Nephron (organoid): ENCODE data around the gene ACYP1.
"Not testable (repeated sequence)": the region's sequence is repeated elsewhere in the genome, so short reads cannot be mapped to it uniquely, and the experiment has no call there.

Experiments
- H3K27ac Mint-ChIP-seq, 3 experiments: 2 replicates each; pipeline ENCODE4 v1.8.0; 2020; ENCODE audit warnings: mixed read lengths in 3 of 3, mild to moderate bottlenecking in 2 of 3, moderate library complexity in 1 of 3
- H3K27me3 Mint-ChIP-seq: 2 replicates; pipeline ENCODE4 v1.8.0; 2021; ENCODE audit warnings: low read depth, mild to moderate bottlenecking, moderate library complexity, mixed read lengths
- H3K36me3 Mint-ChIP-seq: 2 replicates; pipeline ENCODE4 v1.8.0; 2020; ENCODE audit warnings: low read depth, mixed read lengths
- H3K4me1 Mint-ChIP-seq: 2 replicates; pipeline ENCODE4 v1.8.0; 2020; ENCODE audit warnings: mixed read lengths
- H3K4me3 Mint-ChIP-seq, 3 experiments: 2 replicates each; pipeline ENCODE4 v1.8.0; 2020; ENCODE audit warnings: mild to moderate bottlenecking in 3 of 3, mixed read lengths in 3 of 3, moderate library complexity in 2 of 3
- H3K9me3 Mint-ChIP-seq: 2 replicates; pipeline ENCODE4 v1.8.0; 2020; ENCODE audit warnings: mixed read lengths
- TF ChIP-seq, protein P1 (sequence below), 3 experiments: fragments of 200-600 bp; sonication (generic); IDR thresholded peaks; one replicate each; pipeline ENCODE4 v1.5.0; 2021; ENCODE audit warnings: antibody characterized with exemption in 3 of 3; ENCODE audit not compliant: unreplicated experiment in 3 of 3

Gene ACYP1

DNA sequence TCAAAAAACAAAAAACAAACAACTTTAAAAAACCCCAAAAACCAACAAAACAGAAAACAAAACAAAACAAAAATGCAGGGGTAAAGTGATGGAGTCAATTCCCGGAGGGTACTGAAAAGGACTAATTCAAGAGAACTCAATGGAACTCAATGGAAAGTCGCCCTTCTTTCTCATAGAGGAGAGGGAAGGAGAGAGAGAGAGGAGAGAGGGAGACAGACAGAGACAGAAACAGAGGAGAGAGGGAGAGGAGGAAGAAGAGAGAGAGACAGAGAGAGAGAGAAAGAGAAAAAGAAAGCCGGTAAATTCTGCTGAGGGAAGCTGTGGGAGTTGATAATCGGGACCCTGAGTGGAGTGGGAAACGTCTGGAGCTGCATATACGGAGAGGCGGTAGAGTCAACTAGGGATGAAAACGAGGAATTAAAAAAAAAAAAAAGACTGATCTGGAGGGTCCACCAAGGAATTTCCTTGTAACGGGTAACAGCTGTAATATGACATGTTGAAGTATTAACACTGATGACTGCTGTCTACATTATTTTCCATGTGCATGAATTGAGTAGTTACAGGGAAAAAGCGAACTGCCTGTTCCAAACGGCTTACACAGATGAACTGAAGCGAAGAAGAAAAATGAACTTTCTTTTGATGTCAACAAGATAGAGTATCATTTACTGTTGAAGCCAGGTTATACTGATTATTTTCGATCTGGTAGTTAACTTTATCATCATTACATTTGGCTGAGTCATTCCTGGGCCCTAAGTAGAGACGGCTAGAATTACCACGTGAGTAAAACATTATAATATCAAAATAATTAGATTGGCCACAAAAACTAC, 4.7 kb upstream of the ACYP1 start:
- Mint-ChIP-seq H3K27ac (no peak overlapping the region), H3K36me3 (no peaks in the 10 kb centered on the region), H3K4me3 (no peak overlapping the region), H3K9me3 (no peaks in the 10 kb centered on the region), H3K4me1 (peaks cover 12% of the 10 kb centered on the region), H3K27me3 (no peaks in the 10 kb centered on the region)
- TF ChIP-seq, protein P1, sequence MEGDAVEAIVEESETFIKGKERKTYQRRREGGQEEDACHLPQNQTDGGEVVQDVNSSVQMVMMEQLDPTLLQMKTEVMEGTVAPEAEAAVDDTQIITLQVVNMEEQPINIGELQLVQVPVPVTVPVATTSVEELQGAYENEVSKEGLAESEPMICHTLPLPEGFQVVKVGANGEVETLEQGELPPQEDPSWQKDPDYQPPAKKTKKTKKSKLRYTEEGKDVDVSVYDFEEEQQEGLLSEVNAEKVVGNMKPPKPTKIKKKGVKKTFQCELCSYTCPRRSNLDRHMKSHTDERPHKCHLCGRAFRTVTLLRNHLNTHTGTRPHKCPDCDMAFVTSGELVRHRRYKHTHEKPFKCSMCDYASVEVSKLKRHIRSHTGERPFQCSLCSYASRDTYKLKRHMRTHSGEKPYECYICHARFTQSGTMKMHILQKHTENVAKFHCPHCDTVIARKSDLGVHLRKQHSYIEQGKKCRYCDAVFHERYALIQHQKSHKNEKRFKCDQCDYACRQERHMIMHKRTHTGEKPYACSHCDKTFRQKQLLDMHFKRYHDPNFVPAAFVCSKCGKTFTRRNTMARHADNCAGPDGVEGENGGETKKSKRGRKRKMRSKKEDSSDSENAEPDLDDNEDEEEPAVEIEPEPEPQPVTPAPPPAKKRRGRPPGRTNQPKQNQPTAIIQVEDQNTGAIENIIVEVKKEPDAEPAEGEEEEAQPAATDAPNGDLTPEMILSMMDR (IDR thresholded peaks at IDR 0.05; ENCODE audit: unreplicated experiment in 3 of 3) = no peak

DNA sequence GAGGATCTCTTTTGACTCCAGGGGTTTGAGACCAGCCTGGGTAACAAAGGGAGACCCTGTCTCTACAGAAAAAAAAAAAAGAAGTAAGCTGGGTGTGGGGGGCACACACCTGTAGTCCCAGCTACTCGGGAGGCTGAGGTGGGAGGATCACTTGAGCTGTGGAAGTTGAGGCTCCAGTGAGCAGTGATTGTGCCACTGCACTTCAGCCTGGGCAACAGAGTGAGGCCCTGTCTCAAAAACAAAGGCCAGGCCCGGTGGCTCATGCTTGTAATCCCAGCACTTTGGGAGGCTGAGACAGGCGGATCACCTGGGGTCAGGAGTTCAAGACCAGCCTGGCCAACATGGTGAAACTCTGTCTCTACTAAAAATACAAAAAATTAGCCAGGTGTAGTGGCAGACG, 3.9 kb upstream of the ACYP1 start:
- not testable (repeated sequence) for H3K36me3 Mint-ChIP-seq, H3K9me3 Mint-ChIP-seq, H3K27me3 Mint-ChIP-seq, H3K27ac Mint-ChIP-seq, H3K4me3 Mint-ChIP-seq
- peaks cover 19% of the 10 kb centered on the region for H3K4me1 Mint-ChIP-seq

DNA sequence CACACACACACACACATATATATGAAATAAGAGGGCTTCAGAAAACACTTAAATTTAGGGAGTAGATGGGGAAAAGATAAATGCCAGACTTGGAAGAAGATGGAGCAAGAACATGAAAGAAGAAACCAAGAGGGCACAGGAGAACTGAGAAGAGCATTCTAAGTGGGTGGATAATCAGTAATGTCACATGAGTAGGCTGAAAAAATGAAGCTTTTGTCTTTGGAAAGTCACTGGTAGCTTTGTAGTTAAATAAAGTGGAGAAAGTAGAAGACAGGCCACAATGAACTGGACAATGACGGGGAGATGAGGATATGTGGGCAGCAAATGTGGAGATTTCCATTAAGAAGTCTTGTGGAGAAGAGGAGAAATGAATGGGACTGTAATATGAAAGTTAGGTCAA, 3.4 kb upstream of the ACYP1 start:
- Mint-ChIP-seq H3K27ac (no peak overlapping the region), H3K36me3 (no peaks in the 10 kb centered on the region), H3K27me3 (no peaks in the 10 kb centered on the region), H3K4me3 (no peak overlapping the region), H3K4me1 (peaks cover 21% of the 10 kb centered on the region), H3K9me3 (no peaks in the 10 kb centered on the region)
- TF ChIP-seq, protein P1 (IDR thresholded peaks at IDR 0.05; ENCODE audit: unreplicated experiment in 3 of 3) = no peak

DNA sequence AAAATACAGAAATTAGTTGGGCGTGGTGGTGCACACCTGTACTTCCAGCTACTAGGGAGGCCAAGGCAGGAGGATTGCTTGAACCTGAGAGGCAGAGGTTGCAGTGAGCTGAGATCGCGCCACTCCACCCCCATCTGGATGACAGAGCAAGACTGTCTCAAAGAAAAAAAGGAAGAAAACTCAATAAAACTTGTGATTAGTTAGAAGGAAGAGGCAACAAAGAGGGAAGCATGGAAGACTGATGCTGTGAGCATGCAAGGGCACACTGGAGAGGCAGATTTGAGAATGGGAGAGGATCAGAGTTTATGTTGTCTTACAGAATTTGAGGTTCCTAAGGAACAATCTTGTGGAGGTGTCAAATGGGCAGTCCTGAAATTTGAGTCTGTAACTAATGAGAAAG, 2.9 kb upstream of the ACYP1 start:
- no peaks in the 10 kb centered on the region for H3K27me3 Mint-ChIP-seq
- no peak overlapping the region for H3K27ac Mint-ChIP-seq
- H3K4me3 Mint-ChIP-seq = no peak overlapping the region
- TF ChIP-seq, protein P1 (IDR thresholded peaks at IDR 0.05; ENCODE audit: unreplicated experiment in 3 of 3) = no peak
- H3K4me1 Mint-ChIP-seq = peaks cover 21% of the 10 kb centered on the region
- H3K36me3 Mint-ChIP-seq = no peaks in the 10 kb centered on the region
- no peaks in the 10 kb centered on the region for H3K9me3 Mint-ChIP-seq

DNA sequence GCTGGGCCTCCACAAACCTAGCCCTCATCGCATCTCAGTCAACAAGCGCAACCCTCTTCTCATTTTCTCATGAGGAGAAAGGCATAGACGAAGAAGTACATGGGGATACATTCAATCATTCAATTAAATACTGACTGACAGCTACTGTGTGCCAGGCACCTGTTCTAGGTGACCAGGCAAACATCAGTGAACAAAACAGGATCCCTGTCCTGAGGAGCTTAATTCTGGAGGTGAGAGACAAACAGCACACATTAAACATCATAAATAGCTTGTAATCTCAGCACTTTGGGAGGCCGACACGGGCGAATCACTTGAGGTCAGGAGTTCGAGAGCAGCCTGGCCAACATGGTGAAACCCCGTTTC, 362 bp upstream of the ACYP1 start:
- H3K36me3 Mint-ChIP-seq = peaks cover 18% of the 10 kb centered on the region
- peaks cover 16% of the 10 kb centered on the region for H3K4me1 Mint-ChIP-seq
- no peaks in the 10 kb centered on the region for H3K27me3 Mint-ChIP-seq
- TF ChIP-seq, protein P1 (IDR thresholded peaks at IDR 0.05; ENCODE audit: unreplicated experiment in 3 of 3) = no peak
- H3K4me3 Mint-ChIP-seq = peak overlapping the region; percentile 96 to 100 (median 99)
- peak overlapping the region; percentile 26 to 69 (median 38) for H3K27ac Mint-ChIP-seq
- peaks cover 2% of the 10 kb centered on the region for H3K9me3 Mint-ChIP-seq

DNA sequence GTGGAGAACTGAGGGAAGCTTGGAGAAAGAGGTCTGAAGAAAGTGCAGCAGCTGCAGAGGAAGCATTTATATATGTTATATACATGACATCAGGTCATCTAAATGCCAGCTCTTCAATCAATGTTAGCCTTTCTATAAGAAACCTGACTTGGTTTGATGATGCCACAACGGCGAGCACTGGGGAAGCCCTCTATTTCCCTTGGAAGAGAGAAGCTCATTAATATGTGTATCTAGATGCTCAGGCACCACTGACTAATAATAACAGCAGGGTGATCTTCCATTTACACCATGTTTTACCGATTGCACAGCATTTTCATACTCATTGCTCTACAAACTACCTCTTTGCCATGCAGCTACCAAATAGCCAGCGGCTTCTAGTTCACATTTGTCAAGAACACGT, 811 bp downstream of the ACYP1 start:
- Mint-ChIP-seq H3K4me3 (peak overlapping the region; percentile 96 to 100 (median 99)), H3K27ac (peak overlapping the region in 1 of 3 experiments; percentile 26), H3K4me1 (peaks cover 16% of the 10 kb centered on the region), H3K36me3 (peaks cover 24% of the 10 kb centered on the region), H3K27me3 (no peaks in the 10 kb centered on the region), H3K9me3 (peaks cover 2% of the 10 kb centered on the region)
- TF ChIP-seq, protein P1 (IDR thresholded peaks at IDR 0.05; ENCODE audit: unreplicated experiment in 3 of 3) = no peak
